Smooth muscle cell (in vitro differentiated cells): ENCODE results near the gene BICC1. TPM values are rescaled to one million over a fixed set of nuclear protein-coding genes. Genes with fewer than 3 reads are reported as not detected.

ENCODE experiments used
- DNase-seq: peaks from one replicate; lab custom pipeline; 2025; ENCODE audit not compliant: unreplicated experiment; lab: John Stamatoyannopoulos, UW
- H2AFZ ChIP-seq: fragments of 200-600 bp; sonication (generic); 2 replicates; pipeline ENCODE4 v1.6.0; 2016; ENCODE audit warnings: antibody characterized with exemption, low read depth, mild to moderate bottlenecking
- H3F3A ChIP-seq: fragments of 200-600 bp; sonication (generic); 2 replicates; pipeline ENCODE4 v1.6.0; 2017; ENCODE audit warnings: antibody characterized with exemption, low read depth
- H3K27ac ChIP-seq: fragments of 200-600 bp; sonication (generic); 2 replicates; pipeline ENCODE4 v1.5.1; 2016; ENCODE audit warnings: low read depth, mild to moderate bottlenecking
- H3K27me3 ChIP-seq: fragments of 200-600 bp; sonication (generic); 2 replicates; pipeline ENCODE4 v1.6.1; 2016; ENCODE audit warnings: low read depth, mild to moderate bottlenecking
- H3K36me3 ChIP-seq: fragments of 200-600 bp; sonication (generic); 2 replicates; pipeline ENCODE4 v1.5.1; 2016; ENCODE audit warnings: low read depth
- H3K4me1 ChIP-seq: fragments of 200-600 bp; sonication (generic); 2 replicates; pipeline ENCODE4 v1.5.1; 2016; ENCODE audit warnings: low read depth
- H3K4me2 ChIP-seq: fragments of 200-600 bp; sonication (generic); 2 replicates; pipeline ENCODE4 v1.6.0; 2016; ENCODE audit warnings: mild to moderate bottlenecking
- H3K4me3 ChIP-seq: fragments of 200-600 bp; sonication (generic); 2 replicates; pipeline ENCODE4 v1.5.1; 2016; ENCODE audit warnings: mild to moderate bottlenecking
- H3K79me2 ChIP-seq: fragments of 200-600 bp; sonication (generic); 2 replicates; pipeline ENCODE4 v1.6.0; 2016; ENCODE audit warnings: low read depth, mild to moderate bottlenecking
- H3K9ac ChIP-seq: fragments of 200-600 bp; sonication (generic); 2 replicates; pipeline ENCODE4 v1.6.0; 2016; ENCODE audit warnings: low read depth
- H3K9me3 ChIP-seq: fragments of 200-600 bp; sonication (generic); replicated peaks from 2 replicates; pipeline ENCODE4 v1.5.1; 2016; ENCODE audit warnings: low read depth
- H4K20me1 ChIP-seq: fragments of 200-600 bp; sonication (generic); 2 replicates; pipeline ENCODE4 v1.6.0; 2016; ENCODE audit warnings: low read depth
- CTCF ChIP-seq: fragments of 200-600 bp; sonication (generic); IDR thresholded peaks from 2 replicates; pipeline ENCODE4 v1.5.1; 2017; ENCODE audit warnings: borderline replicate concordance, mild to moderate bottlenecking, antibody characterized with exemption; ENCODE audit not compliant: insufficient read depth, poor library complexity, severe bottlenecking
- WGBS: methylation state at CpG from one replicate; pipeline ENCODE4 v1.1.7; 2016; ENCODE audit warnings: low lambda C conversion rate; 5-methylcytosine and 5-hydroxymethylcytosine counted together
- polyA plus RNA-seq: library from polyadenylated mRNA; unstranded; fragments of >200 nt; fragmentation: Nextera tagmentation; extraction: Ambion mirVana; gene quantifications from 2 replicates; pipeline ENCODE4 v1.2.1, GENCODE V29; 2016
- total RNA-seq: library from RNA; depleted of rRNA; stranded (reverse); fragments of >200 nt; gene quantifications from 2 replicates; pipeline ENCODE4 v1.2.3, GENCODE V29; 2014

The BICC1 gene
- total and polyA plus RNA-seq, 2 experiments from 2014 or later = 7.9 to 23.0 TPM

GRCh38 chr10:58477122-58477521 is 35.5 kb upstream of the BICC1 start:
- Histone ChIP-seq H3K9me3 (no peaks in the 10 kb centered on the region), H3K79me2 (no peaks in the 10 kb centered on the region), H3K4me1 (no peaks in the 10 kb centered on the region), H3K4me2 (no peak overlapping the region), H3K4me3 (no peak overlapping the region), H2AFZ (peak overlapping the region; percentile 78), H3K9ac (no peak overlapping the region), H3K27me3 (no peaks in the 10 kb centered on the region), H4K20me1 (no peaks in the 10 kb centered on the region), H3K27ac (peak overlapping the region; percentile 32), H3K36me3 (no peaks in the 10 kb centered on the region), H3F3A (peaks cover 17% of the 10 kb centered on the region)
- DNase-seq = no peak
- 39% methylated on average over 2 of the region's 2 CpGs for WGBS
- no peak for TF ChIP-seq CTCF

- Histone ChIP-seq H3F3A (peaks cover 17% of the 10 kb centered on the region), H3K36me3 (no peaks in the 10 kb centered on the region), H2AFZ (no peak overlapping the region), H3K79me2 (no peaks in the 10 kb centered on the region), H3K4me3 (no peak overlapping the region), H3K4me1 (no peaks in the 10 kb centered on the region), H3K4me2 (no peak overlapping the region), H3K27me3 (no peaks in the 10 kb centered on the region), H3K9me3 (no peaks in the 10 kb centered on the region), H3K9ac (no peak overlapping the region), H3K27ac (no peak overlapping the region), H4K20me1 (no peaks in the 10 kb centered on the region)
- no peak for DNase-seq
- WGBS = 80% methylated on average over 2 of the region's 2 CpGs
- no peak for TF ChIP-seq CTCF
Measured at GRCh38 chr10:58477902-58478301, 34.8 kb upstream of the BICC1 start.

GRCh38 chr10:58479045-58479444 is 33.6 kb upstream of the BICC1 start:
- no peak for TF ChIP-seq CTCF
- Histone ChIP-seq H3K4me1 (no peaks in the 10 kb centered on the region), H3K27me3 (no peaks in the 10 kb centered on the region), H2AFZ (no peak overlapping the region), H3K4me3 (no peak overlapping the region), H3K27ac (no peak overlapping the region), H3K9ac (no peak overlapping the region), H4K20me1 (no peaks in the 10 kb centered on the region), H3F3A (peaks cover 17% of the 10 kb centered on the region), H3K79me2 (no peaks in the 10 kb centered on the region), H3K36me3 (no peaks in the 10 kb centered on the region), H3K9me3 (no peaks in the 10 kb centered on the region), H3K4me2 (no peak overlapping the region)
- DNase-seq = no peak
- 97% methylated on average over 2 of the region's 2 CpGs for WGBS

GRCh38 chr10:58480321-58480720 is 32.4 kb upstream of the BICC1 start:
- H3K79me2 ChIP-seq = no peaks in the 10 kb centered on the region
- no peaks in the 10 kb centered on the region for H3K9me3 ChIP-seq
- H3K4me3 ChIP-seq = no peak overlapping the region
- no peaks in the 10 kb centered on the region for H3K36me3 ChIP-seq
- H3K4me1 ChIP-seq = no peaks in the 10 kb centered on the region
- H3K9ac ChIP-seq = no peak overlapping the region
- no peaks in the 10 kb centered on the region for H3K27me3 ChIP-seq
- no peak overlapping the region for H3K4me2 ChIP-seq
- no peaks in the 10 kb centered on the region for H4K20me1 ChIP-seq
- 79% methylated on average over 3 of the region's 3 CpGs for WGBS
- no peak overlapping the region for H3K27ac ChIP-seq
- H3F3A ChIP-seq = peaks cover 10% of the 10 kb centered on the region
- no peak overlapping the region for H2AFZ ChIP-seq
- TF ChIP-seq CTCF = no peak
- DNase-seq = no peak
